Measurements from ENCODE around the gene IFI44. TPM values are rescaled to one million over a fixed set of nuclear protein-coding genes. Genes with fewer than 3 reads are reported as not detected.

The IFI44 gene
- total and polyA plus RNA-seq, 12 donors = 14.9 to 87.1 (median 34.0) TPM

- TF ChIP-seq, protein P1, sequence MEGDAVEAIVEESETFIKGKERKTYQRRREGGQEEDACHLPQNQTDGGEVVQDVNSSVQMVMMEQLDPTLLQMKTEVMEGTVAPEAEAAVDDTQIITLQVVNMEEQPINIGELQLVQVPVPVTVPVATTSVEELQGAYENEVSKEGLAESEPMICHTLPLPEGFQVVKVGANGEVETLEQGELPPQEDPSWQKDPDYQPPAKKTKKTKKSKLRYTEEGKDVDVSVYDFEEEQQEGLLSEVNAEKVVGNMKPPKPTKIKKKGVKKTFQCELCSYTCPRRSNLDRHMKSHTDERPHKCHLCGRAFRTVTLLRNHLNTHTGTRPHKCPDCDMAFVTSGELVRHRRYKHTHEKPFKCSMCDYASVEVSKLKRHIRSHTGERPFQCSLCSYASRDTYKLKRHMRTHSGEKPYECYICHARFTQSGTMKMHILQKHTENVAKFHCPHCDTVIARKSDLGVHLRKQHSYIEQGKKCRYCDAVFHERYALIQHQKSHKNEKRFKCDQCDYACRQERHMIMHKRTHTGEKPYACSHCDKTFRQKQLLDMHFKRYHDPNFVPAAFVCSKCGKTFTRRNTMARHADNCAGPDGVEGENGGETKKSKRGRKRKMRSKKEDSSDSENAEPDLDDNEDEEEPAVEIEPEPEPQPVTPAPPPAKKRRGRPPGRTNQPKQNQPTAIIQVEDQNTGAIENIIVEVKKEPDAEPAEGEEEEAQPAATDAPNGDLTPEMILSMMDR (IDR thresholded peaks at IDR 0.05) = no peak
- TF ChIP-seq POLR2A (IDR thresholded peaks at IDR 0.05) = no peak
- intact Hi-C loops (cut with DNase I) = no loop called here
- no peaks in the 10 kb centered on the region for H3K9me3 ChIP-seq (replicated peaks in 1 of 3)
- no peaks in the 10 kb centered on the region for H3K4me1 ChIP-seq (replicated peaks in 1 of 2)
- no peaks in the 10 kb centered on the region for H3K36me3 ChIP-seq (replicated peaks in 1 of 2)
- DNase-seq = no peak
- no peak overlapping the region for H3K4me3 ChIP-seq
- H3K27ac ChIP-seq = no peak overlapping the region
- H3K27me3 ChIP-seq = no peaks in the 10 kb centered on the region
Measured at GRCh38 chr1:78713297-78713696, 63.7 kb downstream of the IFI44 start.

Other genes starting within 250 kb of the IFI44 start
- gene PTGFR, start 158.9 kb upstream of the IFI44 start, total RNA-seq = 1 to 10 TPM; 2.7 to 8.9 (median 4.6) TPM
- gene PTGFR, start 158.9 kb upstream of the IFI44 start, polyA plus RNA-seq = 1 to 10 TPM; 1.0 to 6.1 (median 1.3) TPM
- gene IFI44L, start 29.4 kb upstream of the IFI44 start, total RNA-seq = 10 to 100 TPM in 8 of 9 donors, 1 to 10 TPM in 1; 8.7 to 57.0 (median 12.5) TPM
- 10 to 100 TPM in 2 of 3 donors, 1 to 10 TPM in 1; 4.4 to 20.6 (median 10.3) TPM for gene IFI44L, start 29.4 kb upstream of the IFI44 start, polyA plus RNA-seq

Measured in adrenal gland (tissue), 12 donors.